H1 (cell line): Measurements from ENCODE around the gene ADCY7. TPM values are rescaled to one million over a fixed set of nuclear protein-coding genes. Genes with fewer than 3 reads are reported as not detected.

ENCODE experiments used
- HDAC2 ChIP-seq, 2 experiments: fragments of 300-600 bp in 1 of 2; sonication (generic) in 1 of 2; IDR thresholded peaks; 2 replicates each; pipeline ENCODE4 v1.6.1; 2011 to 2012; ENCODE audit warnings: low read depth in 2 of 2, low read length in 2 of 2, mild to moderate bottlenecking in 2 of 2, moderate library complexity in 2 of 2, borderline replicate concordance in 1 of 2, inconsistent platforms in 1 of 2
- polyA plus RNA-seq, 7 experiments: library from polyadenylated mRNA; depleted of rRNA in 3 of 7; stranded (reverse) in 5 of 7; unstranded in 2 of 7; fragments of >200 nt in 5 of 7; fragments of 200-250 nt in 2 of 7; gene quantifications; 1 replicate in 5 of 7; 2 replicates in 1 of 7; 4 replicates in 1 of 7; pipeline versions ENCODE4 v1.2.1 to v1.2.3, GENCODE V29; 2011 to 2013; ENCODE audit warnings: missing spikeins in 2 of 7, mixed read lengths in 2 of 7
- total RNA-seq: library from RNA; stranded (reverse); fragmentation: NEBNext Ultra II Directional; extraction: Animal tissue kit (Norgen Biotek cat#: 25700); gene quantifications from 2 replicates; pipeline ENCODE4 v1.2.1, GENCODE V29; 2021

ADCY7 gene
- total and polyA plus RNA-seq, 2 of the 8 experiments (the other 6 are each of a cell fraction or from before 2014, with no cell fraction given), result 2.4 to 5.1 TPM

GRCh38 chr16:50273888-50274325 is 7.6 kb downstream of the ADCY7 start (continued):
- no peak for TF ChIP-seq HDAC2 (IDR thresholded peaks at IDR 0.05; ENCODE audit: borderline replicate concordance in 1 of 2, low read depth in 2 of 2, low read length in 2 of 2)
